Jurkat, Clone E6-1 (cell line): Measurements from ENCODE around the gene RMC1.
A peak's percentile ranks its signal among the peaks of the same experiment; 100 is the strongest.
"Not testable (repeated sequence)": the region's sequence is repeated elsewhere in the genome, so short reads cannot be mapped to it uniquely, and the experiment has no call there.

Experiments
- DNase-seq: peaks from one replicate; pipeline ENCODE4 v3.0.0-alpha.2; 2011; ENCODE audit warnings: low read depth, low spot score
- H3K4me3 ChIP-seq: 2 replicates; pipeline ENCODE4 v1.5.1; 2011; ENCODE audit warnings: mild to moderate bottlenecking, low read length, control low read depth, moderate library complexity

The RMC1 gene

GRCh38 chr18:23494992-23495391 lies 8.3 kb upstream of the RMC1 start:
- DNase-seq: no peak
- no peak overlapping the region for H3K4me3 ChIP-seq

DNA sequence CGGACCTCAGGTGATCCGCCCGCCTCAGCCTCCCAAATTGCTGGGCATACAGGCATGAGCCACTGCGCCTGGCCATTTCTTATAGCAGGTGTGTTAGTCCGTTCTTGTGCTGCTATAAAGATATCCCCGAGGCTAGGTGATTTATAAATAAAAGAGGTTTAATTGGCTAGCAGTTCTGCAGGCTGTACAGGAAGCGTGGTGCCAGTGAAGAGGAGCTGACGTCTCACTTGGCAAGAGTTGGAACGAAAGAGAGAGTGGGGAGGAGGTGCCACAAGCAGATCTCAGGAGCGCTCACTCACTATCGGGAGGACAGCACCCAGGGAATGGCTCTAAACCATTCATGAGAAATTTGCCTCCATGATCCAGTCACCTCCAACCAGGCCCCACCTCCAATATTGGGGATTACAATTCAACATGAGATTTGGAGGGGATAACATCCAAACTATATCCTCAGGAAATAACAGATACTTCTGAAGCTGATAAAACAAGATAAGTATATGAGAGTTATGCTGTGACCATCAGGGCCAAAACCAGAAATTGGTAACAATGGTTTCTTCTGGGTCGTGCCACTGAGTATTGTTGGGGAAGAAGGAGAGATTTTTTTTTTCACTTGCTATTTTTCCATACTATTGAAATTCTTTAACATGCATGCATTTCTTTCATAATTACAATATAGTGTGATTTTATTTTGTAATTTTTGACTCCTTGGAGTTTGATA lies 7.4 kb upstream of the RMC1 start:
- H3K4me3 ChIP-seq: no peak overlapping the region
- DNase-seq: no peak

DNA sequence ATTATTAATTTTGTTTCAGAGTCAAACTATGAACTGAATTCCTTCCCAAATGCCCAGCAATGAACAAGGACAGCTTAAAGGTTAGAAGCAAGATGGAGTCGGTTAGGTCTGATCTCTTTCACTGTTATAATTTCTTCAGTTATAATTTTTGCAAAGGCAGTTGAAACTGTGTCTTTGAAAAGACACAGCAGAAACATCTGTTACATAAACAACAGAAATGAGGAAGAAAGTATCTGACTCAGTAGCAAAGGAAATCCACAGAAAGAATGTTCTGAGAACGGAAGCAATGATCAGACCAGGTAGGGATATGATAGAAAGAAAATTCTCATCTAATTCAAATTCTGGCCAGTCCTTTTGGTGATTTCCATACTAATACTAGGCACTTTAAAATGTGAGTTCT lies 5.2 kb upstream of the RMC1 start:
- DNase-seq: no peak
- H3K4me3 ChIP-seq: no peak overlapping the region

- DNase-seq: peak; percentile 67
- no peak overlapping the region for H3K4me3 ChIP-seq
Measured at GRCh38 chr18:23498877-23499276, 4.4 kb upstream of the RMC1 start.

GRCh38 chr18:23499291-23499781 lies 4.0 kb upstream of the RMC1 start:
- no peak overlapping the region for H3K4me3 ChIP-seq
- DNase-seq: no peak

DNA sequence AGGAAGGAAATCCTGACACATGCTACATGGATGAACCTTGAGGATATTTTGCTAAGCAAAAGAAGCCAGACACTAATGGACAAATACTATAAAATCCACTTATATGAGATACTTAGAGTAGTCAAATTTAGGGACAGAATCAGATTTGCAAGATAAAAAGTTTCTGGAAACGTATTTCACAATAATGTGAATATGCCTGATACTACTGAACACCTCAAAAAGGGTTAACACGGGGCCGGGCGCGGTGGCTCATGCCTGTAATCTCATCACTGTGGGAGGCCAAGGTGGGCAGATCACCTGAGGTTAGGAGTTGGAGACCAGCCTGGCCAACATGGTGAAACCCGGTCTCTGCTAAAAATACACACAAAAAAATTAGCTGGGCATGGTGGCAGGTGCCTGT lies 1.7 kb upstream of the RMC1 start:
- no peak overlapping the region for H3K4me3 ChIP-seq
- no peak for DNase-seq

DNA sequence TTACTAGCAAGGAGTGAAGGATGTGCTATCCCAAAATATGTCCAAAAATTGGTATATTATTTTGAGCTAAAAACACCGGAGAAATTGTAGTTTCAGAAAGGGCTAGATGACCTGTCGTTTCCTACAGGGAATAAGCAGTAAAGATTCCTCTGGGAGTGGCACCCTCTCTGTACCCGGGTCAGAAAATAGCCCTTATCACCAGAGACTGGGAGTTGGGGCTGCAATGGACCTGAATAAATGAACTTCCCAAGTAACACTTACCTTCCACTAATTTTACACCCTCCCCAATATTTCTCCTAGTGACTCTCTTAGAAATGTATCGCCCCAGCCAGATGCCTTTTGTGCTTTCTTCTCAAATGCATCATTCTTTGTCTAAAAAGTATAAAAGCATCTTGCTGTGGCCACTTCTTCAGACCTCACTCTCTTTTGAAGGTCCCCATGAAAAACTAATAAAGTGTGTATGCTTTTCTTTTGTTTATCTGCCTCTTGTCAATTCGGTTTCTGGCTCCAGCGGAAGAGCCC lies 734 bp upstream of the RMC1 start:
- peak overlapping the region; percentile 73 for H3K4me3 ChIP-seq
- no peak for DNase-seq

DNA sequence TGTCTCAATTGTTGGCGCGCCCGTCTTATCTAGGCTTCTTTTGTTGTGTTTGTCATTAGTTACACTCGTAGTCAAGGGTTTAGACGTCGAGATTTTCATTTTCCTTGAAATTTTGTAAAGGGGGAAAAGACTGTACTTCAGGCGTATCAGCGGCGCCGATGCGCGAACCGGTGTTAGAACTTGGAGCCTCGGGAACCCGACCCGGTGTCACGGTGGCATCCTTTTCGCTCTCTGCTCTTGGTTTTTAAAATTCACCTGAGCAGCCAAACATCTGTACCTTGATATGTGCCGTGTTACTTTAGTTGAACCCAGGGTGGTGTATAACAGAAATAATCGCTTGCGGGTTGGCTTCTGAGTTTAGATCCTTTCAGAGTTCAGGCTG lies 643 bp downstream of the RMC1 start:
- DNase-seq: no peak
- peak overlapping the region; percentile 78 for H3K4me3 ChIP-seq

GRCh38 chr18:23504720-23505119 lies 1.4 kb downstream of the RMC1 start:
- H3K4me3 ChIP-seq: peak overlapping the region; percentile 78
- DNase-seq: no peak

DNA sequence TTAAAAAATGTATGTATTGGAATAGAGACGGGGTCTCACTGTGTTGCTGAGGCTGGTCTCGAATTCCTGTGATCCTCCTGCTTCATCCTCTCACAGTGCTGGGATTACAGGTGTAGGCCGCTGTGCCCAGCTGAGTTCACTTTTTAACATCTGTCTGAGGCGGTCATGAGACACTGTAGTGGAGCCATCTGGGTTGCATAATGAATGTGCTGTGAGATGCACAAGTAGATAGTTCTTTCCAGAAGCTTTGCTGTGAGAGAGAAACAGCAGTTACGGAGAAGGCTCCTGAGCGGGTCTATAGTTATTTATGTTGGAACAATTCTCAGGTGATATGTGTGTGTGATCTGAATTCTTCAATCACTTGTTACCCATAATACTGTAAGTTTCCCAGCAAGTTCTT lies 3.1 kb downstream of the RMC1 start:
- DNase-seq: no peak
- no peak overlapping the region for H3K4me3 ChIP-seq

DNA sequence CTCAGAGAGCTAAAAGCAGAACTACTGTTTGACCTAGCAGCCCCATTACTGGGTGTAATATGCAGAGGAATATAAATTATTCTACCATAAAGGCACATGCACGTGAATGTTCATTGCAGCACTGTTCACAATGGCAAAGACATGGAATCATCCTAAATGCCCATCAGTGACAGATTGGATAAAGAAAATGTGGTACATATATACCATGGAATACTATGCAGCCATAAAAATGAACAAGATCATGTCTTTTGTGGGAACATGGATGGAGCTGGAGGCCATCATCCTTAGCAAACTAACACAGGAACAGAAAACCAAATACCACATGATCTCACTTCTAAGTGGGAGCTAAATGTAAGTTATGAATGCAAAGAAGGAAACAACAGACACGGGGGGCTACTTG lies 7.6 kb downstream of the RMC1 start:
- not testable (repeated sequence) for DNase-seq, H3K4me3 ChIP-seq

DNA sequence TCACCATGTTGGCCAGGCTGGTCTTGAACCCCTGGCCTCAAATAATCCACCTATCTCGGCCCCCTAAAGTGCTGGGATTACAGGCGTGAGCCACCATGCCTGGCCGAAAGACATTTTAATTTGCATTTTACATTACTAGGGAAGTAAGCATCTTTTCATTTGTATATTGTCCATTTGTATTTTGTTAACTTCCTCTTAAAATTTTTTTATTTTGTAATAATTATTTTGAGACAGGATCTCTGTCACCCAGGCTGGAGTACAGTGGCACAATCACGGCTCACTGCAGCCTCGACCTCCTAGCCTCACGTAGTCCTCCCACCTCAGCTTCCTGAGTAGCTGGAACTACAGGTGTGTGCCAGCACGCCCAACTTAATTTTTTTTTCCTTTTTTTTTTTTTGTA lies 8.9 kb downstream of the RMC1 start:
- not testable (repeated sequence) for H3K4me3 ChIP-seq, DNase-seq

DNA sequence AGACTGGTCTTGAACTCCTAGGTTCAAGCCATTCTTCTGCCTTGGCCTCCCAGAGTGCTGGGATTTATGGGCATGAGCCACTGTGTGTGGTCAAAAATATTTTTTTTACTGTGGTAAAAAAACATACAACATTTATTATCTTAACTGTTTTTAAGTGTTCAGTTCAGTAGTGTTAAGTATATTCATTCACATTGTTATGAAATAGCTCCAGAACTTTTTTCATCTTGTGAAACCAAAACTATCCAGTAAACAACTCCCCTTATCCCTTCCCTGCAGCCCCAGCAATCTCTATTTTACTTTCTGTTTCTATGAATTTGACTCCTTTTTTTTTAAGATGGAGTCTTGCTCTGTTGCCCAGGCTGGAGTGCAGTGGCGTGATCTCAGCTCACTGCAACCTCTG lies 9.3 kb downstream of the RMC1 start:
- H3K4me3 ChIP-seq: no peak overlapping the region
- DNase-seq: no peak

- H3K4me3 ChIP-seq: no peak overlapping the region
- DNase-seq: peak; percentile 69
Measured at GRCh38 chr18:23515911-23516546, 12.7 kb downstream of the RMC1 start.

- H3K4me3 ChIP-seq: no peak overlapping the region
- no peak for DNase-seq
Measured at GRCh38 chr18:23519734-23520133, 16.4 kb downstream of the RMC1 start.

GRCh38 chr18:23521271-23521670 lies 18.0 kb downstream of the RMC1 start:
- DNase-seq: no peak

GRCh38 chr18:23521907-23522306 lies 18.6 kb downstream of the RMC1 start:
- no peak overlapping the region for H3K4me3 ChIP-seq
- DNase-seq: no peak

More at GRCh38 chr18:23521271-23521670, 18.0 kb downstream of the RMC1 start:
- no peak overlapping the region for H3K4me3 ChIP-seq

- H3K4me3 ChIP-seq: no peak overlapping the region
- no peak for DNase-seq
Measured at GRCh38 chr18:23523429-23524212, 20.3 kb downstream of the RMC1 start.

GRCh38 chr18:23524213-23524707 lies 20.9 kb downstream of the RMC1 start:
- DNase-seq: no peak
- no peak overlapping the region for H3K4me3 ChIP-seq
